Cardiac fibroblast (primary cell): Measurements from ENCODE around the gene MID1IP1.

Experiments used
- DNase-seq, 2 donors: peaks; one replicate each; pipeline versions ENCODE4 v3.0.0 to v3.0.0-alpha.2; 2010; ENCODE audit warnings: low read depth in 2 of 2
- H3K4me3 ChIP-seq, 2 donors: replicated peaks in 1 of 2; 1 replicate in 1 of 2; 2 replicates in 1 of 2; pipeline ENCODE4 v1.5.1; 2011; ENCODE audit warnings: low read depth in 2 of 2, low read length in 2 of 2, mild to moderate bottlenecking in 2 of 2, moderate library complexity in 1 of 2
- CTCF ChIP-seq: IDR thresholded peaks from one replicate; pipeline ENCODE4 v1.5.1; 2011; ENCODE audit warnings: low read depth, mild to moderate bottlenecking, low read length, inconsistent platforms

Gene MID1IP1

DNA sequence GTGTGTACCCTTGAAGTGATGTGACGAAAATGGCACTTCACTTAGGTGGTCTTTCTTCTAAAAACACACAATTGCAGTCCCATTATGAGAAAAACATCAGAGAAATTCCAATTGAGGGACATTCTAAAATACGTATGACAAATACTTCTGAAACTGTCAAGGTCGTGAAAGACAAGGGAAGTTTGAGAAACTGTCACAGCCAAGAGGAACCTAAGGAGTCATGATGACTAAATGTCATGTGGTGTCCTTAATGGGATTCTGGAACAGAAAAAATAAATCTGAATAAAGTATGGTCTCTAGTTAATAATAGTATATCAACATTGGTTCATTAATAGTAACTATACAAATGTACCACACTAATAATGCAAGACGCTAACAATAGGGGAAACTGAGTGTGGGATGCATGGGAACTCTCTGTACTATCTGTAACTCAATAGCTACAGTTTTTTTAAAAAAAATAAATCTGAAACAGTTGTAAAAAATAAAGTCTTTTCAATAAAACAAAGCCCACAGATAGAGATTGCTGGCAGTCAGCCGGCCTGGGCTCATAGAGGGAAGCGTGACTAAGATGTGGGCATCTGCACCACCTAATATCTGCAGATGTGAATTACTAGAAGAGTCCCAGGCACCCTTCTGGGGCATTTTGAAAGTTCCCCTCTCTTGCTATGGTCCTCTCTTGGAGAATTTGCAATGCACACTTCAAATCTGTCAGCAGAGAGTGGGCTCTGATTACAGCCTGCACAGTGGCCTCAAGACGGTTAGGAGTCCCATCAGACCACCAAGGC, 47.6 kb downstream of the MID1IP1 start:
- DNase-seq = no peak
- no peak for TF ChIP-seq CTCF
- no peak overlapping the region for H3K4me3 ChIP-seq

GRCh38 chrX:38850807-38851544, 49.7 kb downstream of the MID1IP1 start:
- no peak overlapping the region for H3K4me3 ChIP-seq
- no peak for DNase-seq
- TF ChIP-seq CTCF = no peak

- TF ChIP-seq CTCF = no peak
- no peak for DNase-seq
- H3K4me3 ChIP-seq = no peak overlapping the region
Measured at GRCh38 chrX:38854305-38854704, 53.0 kb downstream of the MID1IP1 start.
